ENCODE data around the gene PCCA. TPM values are rescaled to one million over a fixed set of nuclear protein-coding genes. Genes with fewer than 3 reads are reported as not detected.
"Not testable (repeated sequence)": the region's sequence is repeated elsewhere in the genome, so short reads cannot be mapped to it uniquely, and the experiment has no call there.

PCCA gene
- total and polyA plus RNA-seq, 2 experiments from 2014 or later, result 29.8 to 59.2 TPM

- peaks cover 6% of the 10 kb centered on the region for H3K36me3 ChIP-seq
- no peaks in the 10 kb centered on the region for H3K27me3 ChIP-seq
- no peaks in the 10 kb centered on the region for H3K4me1 ChIP-seq (ENCODE audit: low read depth)
- DNase-seq (ENCODE audit: low read depth in 1 of 2, low spot score in 1 of 2), result peak in 1 of 2 donors; percentile 38
- no peak overlapping the region for H3K4me3 ChIP-seq
- H3K27ac ChIP-seq, result no peak overlapping the region
- TF ChIP-seq, protein P1, sequence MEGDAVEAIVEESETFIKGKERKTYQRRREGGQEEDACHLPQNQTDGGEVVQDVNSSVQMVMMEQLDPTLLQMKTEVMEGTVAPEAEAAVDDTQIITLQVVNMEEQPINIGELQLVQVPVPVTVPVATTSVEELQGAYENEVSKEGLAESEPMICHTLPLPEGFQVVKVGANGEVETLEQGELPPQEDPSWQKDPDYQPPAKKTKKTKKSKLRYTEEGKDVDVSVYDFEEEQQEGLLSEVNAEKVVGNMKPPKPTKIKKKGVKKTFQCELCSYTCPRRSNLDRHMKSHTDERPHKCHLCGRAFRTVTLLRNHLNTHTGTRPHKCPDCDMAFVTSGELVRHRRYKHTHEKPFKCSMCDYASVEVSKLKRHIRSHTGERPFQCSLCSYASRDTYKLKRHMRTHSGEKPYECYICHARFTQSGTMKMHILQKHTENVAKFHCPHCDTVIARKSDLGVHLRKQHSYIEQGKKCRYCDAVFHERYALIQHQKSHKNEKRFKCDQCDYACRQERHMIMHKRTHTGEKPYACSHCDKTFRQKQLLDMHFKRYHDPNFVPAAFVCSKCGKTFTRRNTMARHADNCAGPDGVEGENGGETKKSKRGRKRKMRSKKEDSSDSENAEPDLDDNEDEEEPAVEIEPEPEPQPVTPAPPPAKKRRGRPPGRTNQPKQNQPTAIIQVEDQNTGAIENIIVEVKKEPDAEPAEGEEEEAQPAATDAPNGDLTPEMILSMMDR (IDR thresholded peaks at IDR 0.05; ENCODE audit: low read depth, low read length), result no peak
- H3K9me3 ChIP-seq (ENCODE audit: low read depth), result no peaks in the 10 kb centered on the region
These were observed 122.3 kb downstream of the PCCA start for GRCh38 chr13:100211016-100211710.

- no peaks in the 10 kb centered on the region for H3K27me3 ChIP-seq
- DNase-seq (ENCODE audit: low read depth in 1 of 2, low spot score in 1 of 2), result no peak
- H3K9me3 ChIP-seq (ENCODE audit: low read depth), result no peaks in the 10 kb centered on the region
- H3K27ac ChIP-seq, result no peak overlapping the region
- H3K4me1 ChIP-seq (ENCODE audit: low read depth), result no peaks in the 10 kb centered on the region
- TF ChIP-seq, protein P1 (IDR thresholded peaks at IDR 0.05; ENCODE audit: low read depth, low read length), result no peak
- peaks cover 6% of the 10 kb centered on the region for H3K36me3 ChIP-seq
- H3K4me3 ChIP-seq, result no peak overlapping the region
These were observed 124.1 kb downstream of the PCCA start for GRCh38 chr13:100212904-100213553.

DNA sequence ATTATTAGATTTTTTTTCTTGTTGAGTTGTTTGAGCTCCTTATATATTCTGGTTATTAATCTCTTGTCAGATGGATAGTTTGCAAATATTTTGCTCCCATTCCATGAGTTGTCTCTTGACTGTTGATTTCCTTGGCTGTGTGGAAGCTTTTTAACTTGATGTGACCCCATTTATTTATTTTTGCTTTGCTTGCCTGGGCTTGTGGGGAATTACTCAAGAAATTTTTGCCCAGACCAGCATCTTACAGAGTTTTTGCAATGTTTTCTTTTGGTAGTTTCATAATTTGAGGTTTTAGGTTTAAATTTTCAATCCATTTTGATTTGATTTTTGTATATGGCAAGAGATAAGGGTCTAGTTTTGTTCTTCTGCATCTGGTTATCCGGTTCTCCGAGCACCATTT is 124.7 kb downstream of the PCCA start:
- DNase-seq (ENCODE audit: low read depth in 1 of 2, low spot score in 1 of 2), result no peak
- Histone ChIP-seq H3K9me3 (ENCODE audit: low read depth) (no peaks in the 10 kb centered on the region), H3K27ac (no peak overlapping the region), H3K27me3 (no peaks in the 10 kb centered on the region), H3K4me1 (ENCODE audit: low read depth) (no peaks in the 10 kb centered on the region), H3K4me3 (no peak overlapping the region), H3K36me3 (peaks cover 6% of the 10 kb centered on the region)
- TF ChIP-seq, protein P1 (IDR thresholded peaks at IDR 0.05; ENCODE audit: low read depth, low read length), result no peak

DNA sequence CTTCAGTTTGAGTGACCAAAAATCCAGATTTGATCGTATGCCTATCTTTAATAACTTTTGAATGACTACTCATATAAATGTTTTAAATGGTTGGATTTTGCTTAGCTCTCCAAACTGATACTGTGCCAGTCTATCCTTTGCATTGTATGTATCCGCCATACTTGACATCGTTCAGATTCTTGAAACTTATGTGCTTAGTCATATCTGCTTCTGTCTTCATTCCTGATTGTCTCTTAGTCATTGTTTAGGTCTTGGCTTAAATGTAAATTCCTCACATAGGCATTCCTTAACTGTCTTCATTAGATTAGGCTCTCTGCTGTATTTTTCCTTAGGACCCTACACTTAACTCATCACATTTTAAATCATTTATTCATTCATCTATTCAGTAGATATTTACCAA is 126.0 kb downstream of the PCCA start:
- TF ChIP-seq, protein P1 (IDR thresholded peaks at IDR 0.05; ENCODE audit: low read depth, low read length), result no peak
- DNase-seq (ENCODE audit: low read depth in 1 of 2, low spot score in 1 of 2), result peak in 1 of 2 donors; percentile 78
- no peaks in the 10 kb centered on the region for H3K4me1 ChIP-seq (ENCODE audit: low read depth)
- no peaks in the 10 kb centered on the region for H3K9me3 ChIP-seq (ENCODE audit: low read depth)
- no peak overlapping the region for H3K27ac ChIP-seq
- no peak overlapping the region for H3K4me3 ChIP-seq
- H3K27me3 ChIP-seq, result no peaks in the 10 kb centered on the region
- H3K36me3 ChIP-seq, result no peaks in the 10 kb centered on the region

- TF ChIP-seq, protein P1 (IDR thresholded peaks at IDR 0.05; ENCODE audit: low read depth, low read length), result no peak
- DNase-seq (ENCODE audit: low read depth in 1 of 2, low spot score in 1 of 2), result no peak
- H3K36me3 ChIP-seq, result no peaks in the 10 kb centered on the region
- no peak overlapping the region for H3K27ac ChIP-seq
- no peaks in the 10 kb centered on the region for H3K9me3 ChIP-seq (ENCODE audit: low read depth)
- no peak overlapping the region for H3K4me3 ChIP-seq
- no peaks in the 10 kb centered on the region for H3K4me1 ChIP-seq (ENCODE audit: low read depth)
- no peaks in the 10 kb centered on the region for H3K27me3 ChIP-seq
These were observed 132.3 kb downstream of the PCCA start for GRCh38 chr13:100221166-100221565.

- not testable (repeated sequence) for DNase-seq (ENCODE audit: low read depth in 1 of 2, low spot score in 1 of 2); H3K36me3 ChIP-seq; H3K9me3 ChIP-seq (ENCODE audit: low read depth)
These were observed 135.2 kb downstream of the PCCA start for GRCh38 chr13:100223966-100224530.

More at GRCh38 chr13:100223966-100224530, 135.2 kb downstream of the PCCA start:
- H3K27ac ChIP-seq; H3K27me3 ChIP-seq; H3K4me3 ChIP-seq; H3K4me1 ChIP-seq (ENCODE audit: low read depth): not testable (repeated sequence)

Data from cardiac muscle cell (in vitro differentiated cells and primary cell).